Common myeloid progenitor, CD34-positive (primary cell): Measurements from ENCODE around the gene NAA80.
A peak's percentile ranks its signal among the peaks of the same experiment; 100 is the strongest.

Source experiments
- CTCF ChIA-PET: fragments of 350-600 bp; sonication (Branson Sonifier 250); formaldehyde crosslinking; loops from one replicate; lab custom pipeline; 2021; ENCODE audit warnings: antibody characterized with exemption; lab: Charles Lee
- POLR2A ChIA-PET: fragments of 350-600 bp; sonication (Branson Sonifier 250); formaldehyde crosslinking; loops from one replicate; lab custom pipeline; 2021; ENCODE audit warnings: antibody characterized with exemption; lab: Charles Lee
- DNase-seq, 3 donors: peaks; one replicate each; pipeline versions ENCODE4 v3.0.0 to v3.0.0-alpha.2; 2013
- H3K27ac ChIP-seq, 2 experiments: 1 replicate in 1 of 2; 2 replicates in 1 of 2; pipeline ENCODE4 v1.7.0; 2013; ENCODE audit warnings: inconsistent platforms in 2 of 2, low read length in 2 of 2, mild to moderate bottlenecking in 2 of 2, low read depth in 1 of 2, moderate library complexity in 1 of 2; ENCODE audit not compliant: severe bottlenecking in 2 of 2, insufficient read depth in 1 of 2, poor library complexity in 1 of 2
- H3K27me3 ChIP-seq, 5 experiments: replicated peaks in 2 of 5; 1 replicate in 3 of 5; 2 replicates in 2 of 5; pipeline versions ENCODE4 v1.6.1 to v1.7.0; 2013; ENCODE audit warnings: low read length in 4 of 5, mild to moderate bottlenecking in 2 of 5, moderate library complexity in 2 of 5, inconsistent platforms in 1 of 5; ENCODE audit not compliant: insufficient read depth in 5 of 5, control insufficient read depth in 4 of 5
- H3K36me3 ChIP-seq, 4 experiments: 1 replicate in 2 of 4; 2 replicates in 2 of 4; pipeline versions ENCODE4 v1.6.1 to v1.7.0; 2013; ENCODE audit warnings: low read length in 3 of 4, control low read depth in 1 of 4, mild to moderate bottlenecking in 1 of 4; ENCODE audit not compliant: control insufficient read depth in 4 of 4, insufficient read depth in 4 of 4
- H3K4me1 ChIP-seq, 4 experiments: 1 replicate in 3 of 4; 2 replicates in 1 of 4; pipeline versions ENCODE4 v1.6.1 to v1.7.1; 2013; ENCODE audit warnings: low read length in 3 of 4, mild to moderate bottlenecking in 3 of 4, control low read depth in 1 of 4, inconsistent platforms in 1 of 4, moderate library complexity in 1 of 4; ENCODE audit not compliant: control insufficient read depth in 4 of 4, insufficient read depth in 4 of 4; ENCODE audit errors: control extremely low read depth in 1 of 4
- H3K4me3 ChIP-seq, 7 experiments: 1 replicate in 4 of 7; 2 replicates in 3 of 7; pipeline versions ENCODE4 v1.5.1 to v1.7.0; 2013; ENCODE audit warnings: mild to moderate bottlenecking in 7 of 7, low read length in 6 of 7, moderate library complexity in 6 of 7, inconsistent platforms in 2 of 7, low read depth in 2 of 7, control low read depth in 1 of 7; ENCODE audit not compliant: insufficient read depth in 4 of 7, control insufficient read depth in 1 of 7; ENCODE audit errors: extremely low read depth in 1 of 7
- H3K9me3 ChIP-seq, 5 experiments: 1 replicate in 4 of 5; 2 replicates in 1 of 5; pipeline versions ENCODE4 v1.6.1 to v1.7.1; 2013; ENCODE audit warnings: low read length in 4 of 5, mild to moderate bottlenecking in 2 of 5, inconsistent platforms in 1 of 5, low read depth in 1 of 5, moderate library complexity in 1 of 5; ENCODE audit not compliant: control insufficient read depth in 4 of 5, insufficient read depth in 2 of 5; ENCODE audit errors: control extremely low read depth in 1 of 5
- WGBS: methylation state at CpG from one replicate; pipeline ENCODE4 v1.1.5; 2013; ENCODE audit not compliant: insufficient coverage; 5-methylcytosine and 5-hydroxymethylcytosine counted together

Gene NAA80

GRCh38 chr3:50319894-50320625, 20.9 kb upstream of the NAA80 start:
- CTCF ChIA-PET = interaction anchor here (0.7 to 11.6 kb wide), 10 partner anchors 8 to 61 kb away, joined by 3 to 105 read pairs (median 5); partner anchors contain the start of genes HYAL1, HYAL3, NAA80 and NPRL2
- Histone ChIP-seq H3K4me3 (peak overlapping the region in 6 of 7 experiments; percentile 69 to 88 (median 84)), H3K27ac (peak overlapping the region in 1 of 2 experiments; percentile 99), H3K36me3 (peaks cover 0 to 38% (median 13%) of the 10 kb centered on the region in 4 experiments), H3K27me3 (no peaks in the 10 kb centered on the region), H3K4me1 (peaks cover 2 to 67% (median 56%) of the 10 kb centered on the region in 4 experiments), H3K9me3 (no peaks in the 10 kb centered on the region)
- POLR2A ChIA-PET = interaction anchor here (0.6 kb wide), 1 partner anchor 14 kb away, joined by 3 read pairs; no protein-coding TSS in a partner anchor
- no peak for DNase-seq
- WGBS = 96% methylated on average over 29 of the region's 29 CpGs

DNA sequence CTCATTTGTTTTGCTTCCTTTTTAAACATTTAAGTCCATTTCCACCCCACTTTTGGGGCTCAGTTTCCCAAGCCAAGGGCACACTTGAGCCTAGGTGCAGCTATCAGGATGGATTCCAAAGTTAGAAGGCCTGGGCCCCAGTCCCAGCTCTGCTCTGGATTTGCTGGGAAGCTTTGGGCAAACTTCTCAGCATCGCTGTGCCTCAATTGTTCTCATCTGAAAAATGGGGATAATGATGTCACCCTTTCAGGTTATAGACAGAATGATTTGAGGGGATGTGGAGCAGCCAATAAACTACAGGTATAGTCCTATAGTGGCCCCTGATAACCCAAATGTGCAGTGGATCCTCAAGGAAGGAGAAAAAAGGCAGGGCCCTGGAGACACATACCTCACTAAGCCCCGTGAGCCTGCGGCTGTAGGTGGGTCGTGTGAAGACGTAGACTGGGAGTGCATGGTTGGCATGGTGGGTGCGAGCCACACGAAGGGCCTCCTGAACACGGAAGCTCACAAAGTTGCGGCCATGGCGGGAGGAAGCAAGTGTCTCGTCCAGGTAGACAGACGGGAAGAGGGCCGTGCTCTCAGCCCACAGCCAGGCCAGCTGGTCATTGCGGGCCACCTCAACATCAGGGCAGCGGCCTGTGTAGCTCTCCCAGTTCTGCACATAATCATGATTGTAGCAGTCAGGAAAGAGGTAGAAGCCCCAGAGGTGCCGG, 20.1 kb upstream of the NAA80 start:
- no peak for DNase-seq
- H3K4me3 ChIP-seq = peak overlapping the region in 1 of 7 experiments; percentile 6
- ChIA-PET CTCF (interaction anchor here (1.1 to 11.6 kb wide), 9 partner anchors 9 to 73 kb away, joined by 3 to 105 read pairs (median 6); partner anchors contain the start of genes HYAL1, HYAL3, NAA80 and TUSC2), POLR2A (no interaction called here)
- H3K9me3 ChIP-seq = no peaks in the 10 kb centered on the region
- H3K27ac ChIP-seq = no peak overlapping the region
- H3K27me3 ChIP-seq = no peaks in the 10 kb centered on the region
- peaks cover 2 to 66% (median 54%) of the 10 kb centered on the region in 4 experiments for H3K4me1 ChIP-seq
- 97% methylated on average over 14 of the region's 16 CpGs for WGBS
- peaks cover 0 to 37% (median 11%) of the 10 kb centered on the region in 4 experiments for H3K36me3 ChIP-seq

- H3K36me3 ChIP-seq = peaks cover 0 to 37% (median 10%) of the 10 kb centered on the region in 4 experiments
- DNase-seq = peak in 2 of 3 donors; percentile 40 to 49
- H3K4me1 ChIP-seq = peaks cover 2 to 63% (median 52%) of the 10 kb centered on the region in 4 experiments
- ChIA-PET POLR2A (no interaction called here), CTCF (interaction anchor here (1.1 to 11.6 kb wide), 8 partner anchors 10 to 124 kb away, joined by 3 to 105 read pairs (median 4); partner anchors contain the start of genes HYAL1, HYAL3, NAA80 and TUSC2)
- no peak overlapping the region for H3K27ac ChIP-seq
- 60% methylated on average over 5 of the region's 10 CpGs for WGBS
- peak overlapping the region in 2 of 7 experiments; percentile 6 to 14 for H3K4me3 ChIP-seq
- H3K9me3 ChIP-seq = no peaks in the 10 kb centered on the region
- no peaks in the 10 kb centered on the region for H3K27me3 ChIP-seq
Observed at GRCh38 chr3:50318615-50319014, 19.4 kb upstream of the NAA80 start.

DNA sequence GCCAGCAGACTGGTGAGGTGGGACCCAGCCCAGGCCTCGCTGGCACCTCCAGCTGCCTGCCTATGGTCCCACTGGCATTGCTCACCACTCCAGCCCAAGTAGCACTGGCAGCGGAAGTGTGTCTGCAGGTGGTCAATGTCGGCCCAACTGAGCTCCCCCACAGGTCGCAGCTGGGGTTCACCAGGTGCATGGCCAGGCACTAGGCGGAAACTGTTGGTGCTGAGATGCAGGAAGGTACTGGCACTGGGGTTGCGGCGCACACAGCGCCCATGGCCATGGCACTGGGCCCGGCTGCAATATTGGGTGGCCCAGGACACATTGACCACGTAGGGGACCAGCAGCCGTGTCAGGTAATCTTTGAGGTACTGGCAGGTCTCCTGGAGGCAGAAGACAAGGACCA, 19.0 kb upstream of the NAA80 start:
- H3K4me1 ChIP-seq = peaks cover 2 to 58% (median 48%) of the 10 kb centered on the region in 4 experiments
- H3K9me3 ChIP-seq = no peaks in the 10 kb centered on the region
- WGBS = 78% methylated on average over 9 of the region's 11 CpGs
- H3K4me3 ChIP-seq = peak overlapping the region in 1 of 7 experiments; percentile 14
- DNase-seq = no peak
- POLR2A ChIA-PET = no interaction called here
- peaks cover 0 to 37% (median 10%) of the 10 kb centered on the region in 4 experiments for H3K36me3 ChIP-seq
- peak overlapping the region in 1 of 2 experiments; percentile 25 for H3K27ac ChIP-seq
- H3K27me3 ChIP-seq = no peaks in the 10 kb centered on the region
- CTCF ChIA-PET = interaction anchor here (1.2 to 11.6 kb wide), 5 partner anchors 10 to 124 kb away, joined by 3 to 105 read pairs (median 6); partner anchors contain the start of genes HYAL1, HYAL3, NAA80 and TUSC2

DNA sequence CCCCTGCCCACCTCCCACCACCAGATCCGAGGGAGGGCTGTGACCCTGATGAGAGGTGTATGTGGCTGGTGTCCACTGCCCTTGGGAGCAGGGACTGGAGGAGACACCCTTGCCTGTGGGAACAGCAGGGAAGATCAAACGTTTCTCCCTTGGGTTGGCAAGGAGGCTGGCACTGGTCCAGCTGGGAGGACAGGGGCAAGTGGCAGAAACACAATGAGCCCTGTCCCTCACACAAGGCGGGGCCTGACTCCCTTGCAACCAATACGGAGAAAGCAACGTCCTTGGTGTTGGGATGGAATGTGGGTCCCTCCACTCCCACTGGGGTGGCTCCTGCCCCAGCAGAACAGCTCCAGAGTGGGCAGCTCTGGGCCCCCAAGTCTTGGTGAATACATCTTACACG, 18.1 kb upstream of the NAA80 start:
- no peak overlapping the region for H3K4me3 ChIP-seq
- WGBS = 90% methylated on average over 4 of the region's 6 CpGs
- peaks cover 2 to 50% (median 40%) of the 10 kb centered on the region in 4 experiments for H3K4me1 ChIP-seq
- peaks cover 0 to 37% (median 10%) of the 10 kb centered on the region in 4 experiments for H3K36me3 ChIP-seq
- peak overlapping the region in 1 of 2 experiments; percentile 25 for H3K27ac ChIP-seq
- POLR2A ChIA-PET = no interaction called here
- no peak for DNase-seq
- no peaks in the 10 kb centered on the region for H3K9me3 ChIP-seq
- no peaks in the 10 kb centered on the region for H3K27me3 ChIP-seq
- CTCF ChIA-PET = interaction anchor here (6.7 to 11.6 kb wide), 2 partner anchors 11 to 19 kb away, joined by 46 to 105 read pairs; partner anchors contain the start of genes HYAL1, HYAL3 and NAA80

DNA sequence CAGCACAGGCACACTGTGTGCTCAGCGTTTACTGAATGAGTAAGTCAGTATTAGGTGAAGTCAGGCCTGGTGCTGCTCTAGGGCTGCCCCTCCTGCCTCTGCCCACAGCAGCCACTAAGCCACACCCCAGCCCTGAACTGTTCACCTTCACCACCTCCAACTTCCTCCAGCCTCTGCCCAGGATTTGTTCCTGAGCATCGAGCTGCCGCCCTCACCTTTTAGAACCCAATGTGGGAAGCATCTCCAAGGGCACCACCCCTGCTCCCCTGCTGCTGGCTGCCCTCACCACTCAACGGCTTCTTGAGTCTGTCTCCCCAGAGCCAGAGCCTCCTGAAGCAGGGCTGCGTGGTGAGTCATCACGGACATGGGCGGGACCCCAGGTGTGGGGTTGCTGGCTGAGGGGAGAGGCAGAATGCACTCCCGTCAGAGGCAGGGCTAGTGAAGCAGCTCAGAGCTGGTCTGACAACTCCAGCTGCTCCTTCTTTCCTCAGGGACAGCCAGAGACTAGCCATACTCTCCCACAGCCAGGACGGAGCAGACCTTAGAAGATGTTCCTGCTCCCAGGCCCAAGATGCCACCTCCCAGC, 17.5 kb upstream of the NAA80 start:
- CTCF ChIA-PET = interaction anchor here (6.7 to 11.6 kb wide), 2 partner anchors 11 to 18 kb away, joined by 46 to 105 read pairs; partner anchors contain the start of genes HYAL1, HYAL3 and NAA80
- no peaks in the 10 kb centered on the region for H3K9me3 ChIP-seq
- H3K36me3 ChIP-seq = peaks cover 0 to 37% (median 10%) of the 10 kb centered on the region in 4 experiments

More for the DNA sequence above, 17.5 kb upstream of the NAA80 start:
- H3K4me1 ChIP-seq = peaks cover 2 to 44% (median 34%) of the 10 kb centered on the region in 4 experiments
- no peak overlapping the region for H3K4me3 ChIP-seq
- DNase-seq = no peak
- POLR2A ChIA-PET = no interaction called here
- H3K27ac ChIP-seq = no peak overlapping the region
- 88% methylated on average over 7 of the region's 9 CpGs for WGBS
- H3K27me3 ChIP-seq = no peaks in the 10 kb centered on the region
